ENCODE results near the gene DEF6.

The DEF6 gene

DNA sequence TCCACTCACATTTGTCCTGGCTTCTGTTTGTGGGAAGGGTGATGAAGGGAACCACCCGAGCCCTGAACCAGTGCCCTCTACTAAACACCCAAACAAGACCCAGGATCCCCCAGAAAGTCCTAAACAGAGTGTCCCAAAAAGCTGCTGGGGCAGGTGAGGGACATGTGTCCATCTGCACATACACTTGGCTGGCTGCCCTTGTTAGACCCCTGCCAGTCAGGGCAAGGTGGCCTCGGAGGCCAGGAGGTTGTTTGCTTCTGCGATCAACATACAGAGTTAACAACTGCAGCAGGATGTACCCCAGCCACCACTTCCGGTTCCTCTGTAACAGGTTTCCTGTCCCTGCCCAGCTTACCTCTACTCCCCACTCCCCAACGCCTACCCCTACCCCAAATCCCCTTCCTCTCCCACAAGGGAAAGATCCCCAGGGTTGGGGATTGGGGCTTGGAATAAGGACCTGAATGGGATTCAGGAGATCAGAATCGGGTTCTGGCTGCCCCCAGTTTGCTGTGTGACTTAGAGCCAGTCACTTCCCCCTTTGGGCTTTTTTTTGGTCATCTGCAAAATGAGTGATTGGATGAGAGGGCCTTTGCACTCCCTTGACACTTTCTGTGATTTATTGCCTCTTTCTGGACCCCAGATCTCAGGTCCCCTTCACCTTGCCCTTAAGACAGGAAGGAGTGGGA, 13.9 kb downstream of the DEF6 start:
- no peak overlapping the region for H3K4me3 ChIP-seq (replicated peaks; ENCODE audit: low read depth, low read length)
- TF ChIP-seq, protein P1, sequence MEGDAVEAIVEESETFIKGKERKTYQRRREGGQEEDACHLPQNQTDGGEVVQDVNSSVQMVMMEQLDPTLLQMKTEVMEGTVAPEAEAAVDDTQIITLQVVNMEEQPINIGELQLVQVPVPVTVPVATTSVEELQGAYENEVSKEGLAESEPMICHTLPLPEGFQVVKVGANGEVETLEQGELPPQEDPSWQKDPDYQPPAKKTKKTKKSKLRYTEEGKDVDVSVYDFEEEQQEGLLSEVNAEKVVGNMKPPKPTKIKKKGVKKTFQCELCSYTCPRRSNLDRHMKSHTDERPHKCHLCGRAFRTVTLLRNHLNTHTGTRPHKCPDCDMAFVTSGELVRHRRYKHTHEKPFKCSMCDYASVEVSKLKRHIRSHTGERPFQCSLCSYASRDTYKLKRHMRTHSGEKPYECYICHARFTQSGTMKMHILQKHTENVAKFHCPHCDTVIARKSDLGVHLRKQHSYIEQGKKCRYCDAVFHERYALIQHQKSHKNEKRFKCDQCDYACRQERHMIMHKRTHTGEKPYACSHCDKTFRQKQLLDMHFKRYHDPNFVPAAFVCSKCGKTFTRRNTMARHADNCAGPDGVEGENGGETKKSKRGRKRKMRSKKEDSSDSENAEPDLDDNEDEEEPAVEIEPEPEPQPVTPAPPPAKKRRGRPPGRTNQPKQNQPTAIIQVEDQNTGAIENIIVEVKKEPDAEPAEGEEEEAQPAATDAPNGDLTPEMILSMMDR (IDR thresholded peaks at IDR 0.05; ENCODE audit: low read length, missing control alignments), result no peak
- DNase-seq (ENCODE audit: low read depth), result no peak

- TF ChIP-seq, protein P1 (IDR thresholded peaks at IDR 0.05; ENCODE audit: low read length, missing control alignments), result no peak
- no peak overlapping the region for H3K4me3 ChIP-seq (replicated peaks; ENCODE audit: low read depth, low read length)
- DNase-seq (ENCODE audit: low read depth), result no peak
Observed at GRCh38 chr6:35312076-35312800, 14.6 kb downstream of the DEF6 start.

DNA sequence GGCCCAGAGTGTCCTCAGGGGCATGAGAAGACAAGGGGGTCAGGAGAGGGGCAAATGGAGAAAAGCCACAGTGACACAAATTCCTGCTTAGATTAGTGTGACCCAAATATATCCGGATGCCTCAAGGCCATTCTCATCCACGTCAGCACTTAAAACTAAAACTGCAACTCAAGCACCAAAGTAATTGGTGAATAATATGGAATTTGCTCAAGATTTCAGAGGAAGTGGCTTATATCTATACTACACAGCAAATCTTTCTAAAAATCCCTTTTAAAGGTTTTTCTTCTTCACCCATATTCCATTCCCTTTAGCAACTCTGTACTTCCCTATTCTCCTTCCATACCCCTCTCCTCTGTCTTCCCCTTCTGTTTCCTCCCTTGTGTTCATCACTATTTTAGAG, 15.2 kb downstream of the DEF6 start:
- TF ChIP-seq, protein P1 (IDR thresholded peaks at IDR 0.05; ENCODE audit: low read length, missing control alignments), result no peak
- no peak overlapping the region for H3K4me3 ChIP-seq (replicated peaks; ENCODE audit: low read depth, low read length)
- DNase-seq (ENCODE audit: low read depth), result no peak

DNA sequence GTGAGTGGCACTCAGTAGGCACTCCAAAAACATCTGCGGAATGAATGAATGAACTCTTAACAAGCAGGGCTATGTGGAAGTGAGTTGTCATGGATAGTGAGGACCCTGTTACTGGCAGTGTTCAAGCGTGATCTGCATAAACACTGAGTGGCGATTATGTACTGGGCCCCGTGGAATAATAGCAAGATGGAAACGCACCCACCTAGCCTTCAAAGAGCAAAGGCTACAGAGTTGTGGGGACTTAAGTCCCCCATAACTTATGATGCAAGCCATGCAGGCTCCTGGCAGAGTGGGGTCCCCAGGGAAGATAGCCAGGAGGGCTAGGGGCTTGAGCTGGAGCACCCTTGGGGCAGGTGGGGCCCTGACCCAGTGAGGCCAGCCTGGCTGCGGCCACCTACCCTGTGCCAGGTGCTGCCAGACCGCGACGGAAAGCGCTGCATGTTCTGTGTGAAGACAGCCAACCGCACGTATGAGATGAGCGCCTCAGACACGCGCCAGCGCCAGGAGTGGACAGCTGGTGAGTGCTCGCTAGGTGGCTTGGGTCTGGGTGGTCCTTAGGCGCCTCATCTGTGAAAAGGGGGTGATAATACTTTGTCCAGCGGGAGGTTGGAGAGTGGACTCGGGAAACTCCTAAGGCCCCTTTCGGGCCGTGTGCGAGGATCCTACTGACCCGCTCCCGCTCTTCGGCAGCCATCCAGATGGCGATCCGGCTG, 20.0 kb downstream of the DEF6 start:
- DNase-seq (ENCODE audit: low read depth), result no peak
- TF ChIP-seq, protein P1 (IDR thresholded peaks at IDR 0.05; ENCODE audit: low read length, missing control alignments), result no peak
- H3K4me3 ChIP-seq (replicated peaks; ENCODE audit: low read depth, low read length), result peak overlapping the region; percentile 60

GRCh38 chr6:35318196-35319171, 20.9 kb downstream of the DEF6 start:
- peak overlapping the region; percentile 60 for H3K4me3 ChIP-seq (replicated peaks; ENCODE audit: low read depth, low read length)
- DNase-seq (ENCODE audit: low read depth), result peak; percentile 74
- TF ChIP-seq, protein P1 (IDR thresholded peaks at IDR 0.05; ENCODE audit: low read length, missing control alignments), result no peak

GRCh38 chr6:35319346-35320030, 21.9 kb downstream of the DEF6 start:
- DNase-seq (ENCODE audit: low read depth), result no peak
- TF ChIP-seq, protein P1 (IDR thresholded peaks at IDR 0.05; ENCODE audit: low read length, missing control alignments), result no peak
- no peak overlapping the region for H3K4me3 ChIP-seq (replicated peaks; ENCODE audit: low read depth, low read length)

Data from fibroblast of pulmonary artery (primary cell).